ENCODE results near the gene PRKN.

The PRKN gene

DNA sequence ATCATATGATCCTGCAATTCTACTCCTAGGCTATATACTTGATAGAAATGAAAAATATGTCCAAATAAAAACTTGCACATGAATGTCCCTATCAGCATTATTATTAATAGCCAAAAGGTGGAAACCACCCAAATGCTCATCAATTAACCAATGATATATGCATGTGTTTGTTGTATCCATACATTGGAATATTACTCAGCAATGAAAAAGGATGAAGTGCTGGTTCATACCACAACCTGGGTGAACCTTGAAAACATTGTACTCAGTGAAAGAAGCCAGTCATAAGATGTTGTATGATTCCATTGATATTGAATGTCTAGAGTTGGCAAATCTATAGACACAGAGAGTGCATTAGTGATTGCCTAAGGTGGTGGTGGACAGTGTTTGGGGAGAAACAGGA is 267.6 kb downstream of the PRKN start:
- H3K27ac ChIP-seq, result no peak overlapping the region
- TF ChIP-seq, protein P1, sequence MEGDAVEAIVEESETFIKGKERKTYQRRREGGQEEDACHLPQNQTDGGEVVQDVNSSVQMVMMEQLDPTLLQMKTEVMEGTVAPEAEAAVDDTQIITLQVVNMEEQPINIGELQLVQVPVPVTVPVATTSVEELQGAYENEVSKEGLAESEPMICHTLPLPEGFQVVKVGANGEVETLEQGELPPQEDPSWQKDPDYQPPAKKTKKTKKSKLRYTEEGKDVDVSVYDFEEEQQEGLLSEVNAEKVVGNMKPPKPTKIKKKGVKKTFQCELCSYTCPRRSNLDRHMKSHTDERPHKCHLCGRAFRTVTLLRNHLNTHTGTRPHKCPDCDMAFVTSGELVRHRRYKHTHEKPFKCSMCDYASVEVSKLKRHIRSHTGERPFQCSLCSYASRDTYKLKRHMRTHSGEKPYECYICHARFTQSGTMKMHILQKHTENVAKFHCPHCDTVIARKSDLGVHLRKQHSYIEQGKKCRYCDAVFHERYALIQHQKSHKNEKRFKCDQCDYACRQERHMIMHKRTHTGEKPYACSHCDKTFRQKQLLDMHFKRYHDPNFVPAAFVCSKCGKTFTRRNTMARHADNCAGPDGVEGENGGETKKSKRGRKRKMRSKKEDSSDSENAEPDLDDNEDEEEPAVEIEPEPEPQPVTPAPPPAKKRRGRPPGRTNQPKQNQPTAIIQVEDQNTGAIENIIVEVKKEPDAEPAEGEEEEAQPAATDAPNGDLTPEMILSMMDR (IDR thresholded peaks at IDR 0.05), result no peak
- TF ChIP-seq ZFX (IDR thresholded peaks at IDR 0.05; ENCODE audit: borderline replicate concordance), result no peak

DNA sequence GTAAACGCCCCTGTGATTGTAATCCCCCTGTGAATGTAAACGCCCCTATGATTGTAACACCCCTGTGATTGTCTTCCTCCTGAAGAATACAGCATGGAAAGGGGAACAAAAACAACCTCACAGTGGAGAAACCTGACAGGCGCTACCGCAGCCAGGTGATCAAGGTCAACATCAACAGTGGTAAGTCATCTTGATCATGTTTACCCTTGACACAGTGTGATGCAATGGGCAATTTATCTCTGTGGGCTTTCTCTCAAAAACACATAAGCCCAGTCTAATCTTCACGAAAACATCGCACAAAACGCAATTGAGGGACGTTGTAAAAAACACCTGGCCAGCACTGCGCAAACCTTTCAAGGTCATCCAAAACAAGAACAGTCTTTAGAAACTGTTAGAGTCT is 277.2 kb downstream of the PRKN start:
- TF ChIP-seq, protein P1 (IDR thresholded peaks at IDR 0.05), result no peak
- TF ChIP-seq ZFX (IDR thresholded peaks at IDR 0.05; ENCODE audit: borderline replicate concordance), result no peak
- H3K27ac ChIP-seq, result no peak overlapping the region

DNA sequence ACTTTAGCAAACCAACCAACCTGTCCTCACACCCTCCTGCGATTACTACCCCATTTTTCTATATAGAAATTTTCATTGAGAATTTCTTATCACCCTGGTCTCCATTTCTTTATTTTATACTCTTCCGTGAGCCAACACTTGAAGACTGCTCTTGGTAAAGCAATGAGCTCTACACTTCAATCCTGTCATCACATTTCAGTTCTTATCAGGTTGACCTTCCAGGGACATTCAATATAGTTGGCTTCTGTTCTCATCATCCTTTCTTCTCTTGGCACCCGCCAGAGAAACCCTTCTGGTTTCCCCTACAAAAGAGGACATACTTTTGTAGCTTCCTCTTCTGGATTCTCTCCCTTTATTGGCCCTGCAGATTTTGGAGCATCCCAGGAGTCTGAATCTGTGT is 279.3 kb downstream of the PRKN start:
- H3K27ac ChIP-seq, result no peak overlapping the region
- TF ChIP-seq ZFX (IDR thresholded peaks at IDR 0.05; ENCODE audit: borderline replicate concordance), result no peak
- TF ChIP-seq, protein P1 (IDR thresholded peaks at IDR 0.05), result no peak

DNA sequence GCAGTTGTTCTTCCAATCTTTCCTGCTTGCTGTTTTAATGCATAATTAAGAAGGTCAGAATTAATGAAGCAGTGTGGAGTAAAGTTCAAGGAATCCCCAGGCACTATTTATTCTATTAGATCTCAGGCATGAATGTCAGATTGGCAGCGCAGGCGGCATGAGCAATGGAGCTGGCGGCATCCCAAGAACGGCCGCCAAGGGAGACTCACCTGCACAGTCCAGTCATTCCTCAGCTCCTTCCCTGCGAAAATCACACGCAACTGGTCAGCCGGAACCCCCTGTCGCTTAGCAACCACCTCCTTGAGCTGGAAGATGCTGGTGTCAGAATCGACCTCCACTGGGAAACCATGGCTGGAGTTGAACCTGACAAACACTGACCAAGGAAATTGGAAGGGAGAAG is 284.5 kb downstream of the PRKN start:
- TF ChIP-seq ZFX (IDR thresholded peaks at IDR 0.05; ENCODE audit: borderline replicate concordance), result no peak
- TF ChIP-seq, protein P1 (IDR thresholded peaks at IDR 0.05), result no peak
- no peak overlapping the region for H3K27ac ChIP-seq

DNA sequence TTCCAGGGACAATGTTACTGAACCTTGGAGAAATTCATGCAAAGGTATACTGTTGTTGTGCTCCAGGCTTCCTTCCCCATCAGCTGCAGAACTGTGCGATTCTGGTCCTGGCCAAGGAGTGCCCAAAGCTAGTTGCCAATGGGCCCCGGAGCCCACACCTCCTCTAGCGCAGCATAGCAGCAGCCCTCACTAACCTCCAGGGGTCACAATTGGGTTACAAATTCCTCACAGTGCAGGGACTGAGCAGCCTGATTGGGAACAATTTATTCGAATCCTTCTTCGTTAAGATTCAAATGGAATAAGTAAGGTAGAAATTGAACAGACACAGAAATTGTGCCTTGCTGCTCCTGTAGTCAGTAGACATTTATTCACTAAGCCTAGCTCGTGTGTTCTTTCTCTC is 284.9 kb downstream of the PRKN start:
- TF ChIP-seq ZFX (IDR thresholded peaks at IDR 0.05; ENCODE audit: borderline replicate concordance), result no peak
- TF ChIP-seq, protein P1 (IDR thresholded peaks at IDR 0.05), result peak; percentile 69
- no peak overlapping the region for H3K27ac ChIP-seq

DNA sequence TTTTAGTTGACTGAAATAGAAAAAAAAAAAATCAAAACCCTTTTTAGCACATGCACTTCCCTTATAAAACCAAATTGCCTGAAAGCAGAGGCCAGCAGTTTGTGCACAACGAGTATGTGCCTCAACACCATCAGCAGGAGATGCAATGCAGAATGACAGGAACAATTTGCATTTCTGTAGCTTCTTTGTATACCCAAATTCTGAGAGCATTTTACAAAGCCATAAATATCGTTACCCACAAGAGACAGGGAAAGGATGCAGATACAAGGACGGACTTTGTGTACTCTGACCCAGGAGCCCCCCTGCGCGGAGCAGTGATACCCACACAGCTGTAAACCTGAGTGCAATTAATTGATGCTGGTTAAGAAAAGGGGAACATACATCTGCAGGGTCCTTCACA is 285.6 kb downstream of the PRKN start:
- H3K27ac ChIP-seq, result no peak overlapping the region
- TF ChIP-seq, protein P1 (IDR thresholded peaks at IDR 0.05), result no peak
- TF ChIP-seq ZFX (IDR thresholded peaks at IDR 0.05; ENCODE audit: borderline replicate concordance), result no peak

DNA sequence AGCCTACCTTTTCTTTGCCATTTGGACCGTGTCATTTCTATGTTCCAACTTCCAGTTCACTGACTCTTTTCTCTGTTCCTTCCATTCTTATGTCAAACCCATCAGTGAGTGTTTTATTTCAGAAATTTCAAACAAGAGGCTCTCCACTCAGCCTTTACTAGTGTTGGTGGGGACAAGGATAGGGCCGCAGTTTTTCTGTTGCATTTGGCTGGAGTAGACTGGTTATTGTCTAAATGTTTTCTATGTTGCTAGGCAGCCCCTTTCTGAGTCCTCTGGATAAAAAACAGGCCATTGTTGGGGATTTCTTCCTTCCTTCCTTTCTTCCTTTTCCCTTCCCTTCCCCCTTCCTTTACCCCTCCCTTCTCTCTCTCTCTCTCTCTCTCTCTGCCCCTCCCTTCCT is 288.6 kb downstream of the PRKN start:
- TF ChIP-seq, protein P1 (IDR thresholded peaks at IDR 0.05), result no peak
- TF ChIP-seq ZFX (IDR thresholded peaks at IDR 0.05; ENCODE audit: borderline replicate concordance), result no peak
- no peak overlapping the region for H3K27ac ChIP-seq

Measured in 22Rv1 (cell line).